HFFc6 (cell line): ENCODE measurements around the gene HS3ST3A1. TPM values are rescaled to one million over a fixed set of nuclear protein-coding genes. Genes with fewer than 3 reads are reported as not detected.

Experiments used
- DNase-seq: peaks from one replicate; pipeline ENCODE4 v3.0.0-alpha.2; 2018
- H3K27ac Mint-ChIP-seq: 2 replicates; pipeline ENCODE4 v1.8.0; 2020; ENCODE audit warnings: mild to moderate bottlenecking, mixed read lengths
- H3K27me3 Mint-ChIP-seq: 2 replicates; pipeline ENCODE4 v1.8.0; 2021; ENCODE audit warnings: mild to moderate bottlenecking, moderate library complexity, mixed read lengths; ENCODE audit not compliant: insufficient read depth
- H3K36me3 Mint-ChIP-seq: 2 replicates; pipeline ENCODE4 v1.8.0; 2021; ENCODE audit warnings: low read depth, mixed read lengths
- H3K4me1 Mint-ChIP-seq: 2 replicates; pipeline ENCODE4 v1.8.0; 2020; ENCODE audit warnings: low read depth, mixed read lengths
- H3K4me3 Mint-ChIP-seq: 2 replicates; pipeline ENCODE4 v1.8.0; 2020; ENCODE audit warnings: mild to moderate bottlenecking, moderate library complexity, mixed read lengths
- H3K9me3 Mint-ChIP-seq: 2 replicates; pipeline ENCODE4 v1.8.0; 2020; ENCODE audit warnings: mild to moderate bottlenecking, mixed read lengths
- total RNA-seq, 6 experiments: library from RNA; stranded (reverse); fragmentation: NEBNext Ultra II Directional; extraction: Animal tissue kit (Norgen Biotek cat#: 25700); gene quantifications; 2 replicates in 1 of 6; 3 replicates in 5 of 6; pipeline ENCODE4 v1.2.3, GENCODE V29; 2021
- TF ChIP-seq, protein P1 (sequence below): fragments of 200-600 bp; sonication (generic); IDR thresholded peaks from 2 replicates; pipeline ENCODE4 v1.5.0; 2021; ENCODE audit warnings: antibody characterized with exemption, mild to moderate bottlenecking

HS3ST3A1 gene
- total RNA-seq, 6 experiments from 2014 or later = 29.4 to 45.8 (median 36.5) TPM

DNA sequence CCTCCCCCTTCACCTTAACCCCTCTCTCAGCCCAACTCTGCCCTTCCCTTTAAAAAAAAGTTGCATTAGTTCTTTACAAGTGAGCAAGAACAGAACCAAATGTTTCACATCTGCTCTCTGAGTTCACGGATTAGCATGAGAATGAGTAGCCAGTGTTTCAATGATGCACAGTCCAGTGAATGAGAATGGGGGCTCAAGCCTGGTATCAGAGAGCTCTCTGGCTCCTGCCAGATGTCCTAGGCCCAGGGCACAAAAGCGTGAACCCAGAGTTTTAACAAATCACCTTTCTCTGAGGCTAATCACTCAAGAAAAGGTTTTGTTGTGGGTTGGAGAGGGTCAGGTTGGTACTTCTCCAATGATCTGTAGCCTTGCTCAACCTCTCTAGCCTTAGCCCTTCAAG, 41.5 kb upstream of the HS3ST3A1 start:
- TF ChIP-seq, protein P1, sequence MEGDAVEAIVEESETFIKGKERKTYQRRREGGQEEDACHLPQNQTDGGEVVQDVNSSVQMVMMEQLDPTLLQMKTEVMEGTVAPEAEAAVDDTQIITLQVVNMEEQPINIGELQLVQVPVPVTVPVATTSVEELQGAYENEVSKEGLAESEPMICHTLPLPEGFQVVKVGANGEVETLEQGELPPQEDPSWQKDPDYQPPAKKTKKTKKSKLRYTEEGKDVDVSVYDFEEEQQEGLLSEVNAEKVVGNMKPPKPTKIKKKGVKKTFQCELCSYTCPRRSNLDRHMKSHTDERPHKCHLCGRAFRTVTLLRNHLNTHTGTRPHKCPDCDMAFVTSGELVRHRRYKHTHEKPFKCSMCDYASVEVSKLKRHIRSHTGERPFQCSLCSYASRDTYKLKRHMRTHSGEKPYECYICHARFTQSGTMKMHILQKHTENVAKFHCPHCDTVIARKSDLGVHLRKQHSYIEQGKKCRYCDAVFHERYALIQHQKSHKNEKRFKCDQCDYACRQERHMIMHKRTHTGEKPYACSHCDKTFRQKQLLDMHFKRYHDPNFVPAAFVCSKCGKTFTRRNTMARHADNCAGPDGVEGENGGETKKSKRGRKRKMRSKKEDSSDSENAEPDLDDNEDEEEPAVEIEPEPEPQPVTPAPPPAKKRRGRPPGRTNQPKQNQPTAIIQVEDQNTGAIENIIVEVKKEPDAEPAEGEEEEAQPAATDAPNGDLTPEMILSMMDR = no peak
- Mint-ChIP-seq H3K27me3 (no peaks in the 10 kb centered on the region), H3K9me3 (no peaks in the 10 kb centered on the region), H3K27ac (no peak overlapping the region), H3K36me3 (no peaks in the 10 kb centered on the region), H3K4me1 (peaks cover 19% of the 10 kb centered on the region), H3K4me3 (no peak overlapping the region)
- no peak for DNase-seq

DNA sequence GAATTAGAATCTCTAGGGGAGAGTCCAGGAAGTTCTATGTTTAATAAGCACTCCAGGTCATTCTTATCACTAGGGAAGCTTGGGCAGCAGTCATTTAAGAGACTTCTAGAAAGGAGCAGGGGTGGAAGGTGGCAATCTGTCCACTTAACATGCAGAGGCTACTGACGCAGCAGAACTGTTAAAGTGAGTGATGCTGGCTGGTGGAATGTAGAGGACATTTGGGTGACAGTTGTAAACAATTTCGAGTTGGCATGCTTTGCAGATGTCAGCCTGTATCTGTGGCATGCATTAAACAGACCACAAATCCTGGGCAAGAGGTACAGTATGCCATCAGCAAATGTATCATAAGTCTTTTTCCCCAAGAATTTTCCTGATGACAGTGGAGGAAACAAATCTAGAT, 40.5 kb upstream of the HS3ST3A1 start:
- Mint-ChIP-seq H3K27ac (no peak overlapping the region), H3K4me1 (peaks cover 13% of the 10 kb centered on the region), H3K27me3 (no peaks in the 10 kb centered on the region), H3K4me3 (no peak overlapping the region), H3K9me3 (no peaks in the 10 kb centered on the region), H3K36me3 (no peaks in the 10 kb centered on the region)
- TF ChIP-seq, protein P1 = no peak
- no peak for DNase-seq

DNA sequence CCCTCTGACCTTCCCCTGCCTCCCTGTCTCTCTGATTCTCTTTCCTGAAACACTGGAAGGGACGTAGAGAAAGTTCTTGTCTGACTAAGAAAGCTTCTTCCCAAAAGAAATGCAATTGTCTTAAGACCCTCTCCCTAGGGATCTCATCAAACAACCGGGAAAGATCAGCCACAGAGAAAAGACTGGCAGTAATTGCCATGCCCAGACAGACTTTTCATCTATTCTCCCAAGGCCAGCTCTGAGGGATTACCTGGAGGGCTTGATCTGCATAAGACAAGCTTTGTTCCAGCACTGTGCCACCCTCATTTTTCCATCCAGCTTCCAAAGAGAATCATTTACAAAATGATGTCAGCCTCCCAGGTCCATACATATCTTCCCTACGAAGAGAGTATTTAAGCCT, 38.8 kb upstream of the HS3ST3A1 start:
- Mint-ChIP-seq H3K27me3 (no peaks in the 10 kb centered on the region), H3K4me1 (no peaks in the 10 kb centered on the region), H3K9me3 (no peaks in the 10 kb centered on the region), H3K27ac (no peak overlapping the region), H3K4me3 (no peak overlapping the region), H3K36me3 (no peaks in the 10 kb centered on the region)
- no peak for DNase-seq
- TF ChIP-seq, protein P1 = no peak

DNA sequence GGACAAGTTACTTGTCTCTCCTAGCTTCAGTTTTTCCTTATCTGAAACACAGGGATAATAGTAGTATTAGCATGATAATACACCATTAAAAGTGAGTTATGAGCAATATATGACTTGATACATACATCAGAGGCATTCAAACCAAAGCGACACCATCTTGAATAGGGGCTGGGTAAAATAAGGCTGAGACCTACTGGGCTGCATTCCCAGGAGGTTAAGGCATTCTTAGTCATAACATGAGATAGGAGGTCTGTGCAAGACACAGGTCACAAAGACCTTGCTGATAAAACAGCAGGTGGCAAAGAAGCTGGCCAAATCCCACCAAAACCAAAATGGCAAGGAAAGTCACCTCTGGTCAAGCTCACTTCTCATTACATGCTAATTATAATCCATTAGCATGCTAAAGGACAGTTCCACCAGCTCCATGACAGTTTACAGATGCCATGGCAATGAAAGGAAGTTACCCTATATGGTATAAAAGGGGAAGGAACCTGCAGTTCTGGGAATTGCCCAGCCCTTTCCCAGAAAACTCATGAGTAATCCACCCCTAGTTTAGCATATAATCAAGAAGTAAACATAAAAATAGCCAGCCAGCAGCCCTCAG, 37.2 kb upstream of the HS3ST3A1 start:
- Mint-ChIP-seq H3K9me3 (no peaks in the 10 kb centered on the region), H3K4me3 (no peak overlapping the region), H3K27ac (no peak overlapping the region), H3K36me3 (no peaks in the 10 kb centered on the region), H3K27me3 (no peaks in the 10 kb centered on the region), H3K4me1 (peaks cover 3% of the 10 kb centered on the region)
- TF ChIP-seq, protein P1 = no peak
- peak; percentile 10 for DNase-seq

DNA sequence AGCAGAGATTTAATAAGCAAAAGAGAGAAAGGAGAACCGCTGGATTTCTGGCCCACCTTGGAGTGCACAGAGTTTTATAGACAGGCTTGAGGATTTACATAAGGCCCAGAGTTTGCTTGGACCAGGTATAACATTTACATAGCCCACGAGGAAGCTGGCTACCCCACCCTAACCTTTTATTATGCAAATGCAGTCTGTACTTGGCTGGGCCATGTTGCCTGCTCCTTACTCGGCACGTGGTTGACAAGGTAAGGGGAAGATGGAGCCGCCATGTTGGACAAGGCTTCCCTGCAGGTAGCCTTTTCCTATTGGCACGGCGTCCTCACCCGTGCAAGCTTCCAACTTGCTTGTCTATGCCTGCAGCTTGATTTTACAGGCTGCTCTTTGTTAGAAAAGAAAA, 35.2 kb upstream of the HS3ST3A1 start:
- H3K27me3 Mint-ChIP-seq = no peaks in the 10 kb centered on the region
- TF ChIP-seq, protein P1 = no peak
- DNase-seq = no peak
- H3K27ac Mint-ChIP-seq = no peak overlapping the region
- H3K4me3 Mint-ChIP-seq = no peak overlapping the region
- H3K36me3 Mint-ChIP-seq = no peaks in the 10 kb centered on the region
- no peaks in the 10 kb centered on the region for H3K9me3 Mint-ChIP-seq
- peaks cover 8% of the 10 kb centered on the region for H3K4me1 Mint-ChIP-seq

DNA sequence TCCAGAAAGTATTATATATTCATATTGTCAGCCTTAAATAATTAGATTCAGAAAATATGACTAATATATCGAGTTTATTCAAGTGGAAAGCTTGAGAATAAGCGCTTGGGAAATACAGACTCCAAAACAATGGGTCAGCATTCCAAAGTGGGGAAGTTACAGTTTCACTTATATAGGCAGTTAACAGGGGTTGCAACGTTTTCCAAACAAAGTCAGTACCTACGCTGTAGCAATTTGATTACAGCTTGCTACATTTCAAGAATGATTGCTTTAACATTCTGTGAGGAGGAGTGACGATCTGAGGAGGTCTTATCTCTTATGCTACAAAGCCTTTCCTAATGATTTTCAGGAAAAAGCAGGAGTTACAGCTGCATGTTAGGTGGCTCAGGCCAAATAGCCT, 34.2 kb upstream of the HS3ST3A1 start:
- no peaks in the 10 kb centered on the region for H3K9me3 Mint-ChIP-seq
- TF ChIP-seq, protein P1 = no peak
- no peak for DNase-seq
- H3K4me1 Mint-ChIP-seq = peaks cover 14% of the 10 kb centered on the region
- no peaks in the 10 kb centered on the region for H3K27me3 Mint-ChIP-seq
- no peaks in the 10 kb centered on the region for H3K36me3 Mint-ChIP-seq
- H3K27ac Mint-ChIP-seq = no peak overlapping the region
- H3K4me3 Mint-ChIP-seq = no peak overlapping the region
